ENCODE results near the gene NFE2L2. TPM values are rescaled to one million over a fixed set of nuclear protein-coding genes. Genes with fewer than 3 reads are reported as not detected.

Gene NFE2L2
- total and polyA plus RNA-seq, 2 experiments from 2014 or later = 77.4 to 123 TPM

DNA sequence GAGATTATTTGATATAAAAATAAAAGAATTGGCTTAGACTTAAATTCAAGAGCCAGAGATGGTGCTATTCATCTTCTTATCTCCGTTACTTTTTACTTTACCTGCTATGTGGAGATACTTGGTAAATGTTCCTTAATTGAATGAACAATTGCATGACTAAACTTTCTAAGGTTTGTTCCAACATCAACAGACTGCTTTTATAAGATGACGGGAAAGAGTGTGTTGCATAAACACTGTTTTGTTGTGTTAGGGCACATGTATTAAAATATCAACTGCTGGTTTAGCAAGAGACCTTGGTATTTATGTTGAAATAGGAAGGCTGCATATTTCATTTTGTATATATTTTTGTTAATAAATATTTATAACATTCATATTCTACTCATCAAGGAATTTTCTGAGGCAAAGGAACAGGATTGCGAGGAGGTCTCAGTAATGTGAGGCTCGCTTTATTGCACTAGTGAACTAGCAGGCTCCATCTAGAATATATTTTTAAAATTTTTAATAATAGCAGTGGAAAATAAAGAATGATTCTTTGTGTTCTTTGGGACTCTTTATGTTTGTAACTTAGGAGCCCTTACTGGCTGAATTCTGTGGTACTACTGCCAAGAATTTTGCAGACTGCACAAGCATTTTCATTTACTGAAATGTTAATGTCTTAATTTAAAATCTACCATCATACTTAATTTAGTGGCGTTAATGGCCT lies 10.7 kb upstream of the NFE2L2 start:
- TF ChIP-seq EZH2phosphoT487 (IDR thresholded peaks at IDR 0.05; ENCODE audit: insufficient read depth, low read depth) (no peak), EZH2 (IDR thresholded peaks at IDR 0.05; ENCODE audit: insufficient read depth, poor library complexity, severe bottlenecking) (no peak)
- 30 to 39% methylated on average over 5 of the region's 5 CpGs for WGBS, 2 experiments (ENCODE audit: low coverage in 1 of 2, low lambda C conversion rate in 2 of 2, missing lambda C conversion rate in 2 of 2)
- Histone ChIP-seq H3K4me1 (ENCODE audit: insufficient read depth) (peaks cover 27% of the 10 kb centered on the region), H3K4me2 (ENCODE audit: unreplicated experiment) (peak overlapping the region; percentile 72), H3K9me2 (ENCODE audit: insufficient read depth) (no peaks in the 10 kb centered on the region), H3K79me2 (ENCODE audit: insufficient read depth) (no peaks in the 10 kb centered on the region), H3K36me3 (ENCODE audit: low read depth) (no peaks in the 10 kb centered on the region), H3K9ac (peak overlapping the region; percentile 16; the same call in 1 of the 2 replicates), H3K27ac (peak overlapping the region; percentile 60), H3K27me3 (replicated peaks; ENCODE audit: insufficient read depth) (no peaks in the 10 kb centered on the region), H2AFZ (no peak overlapping the region), H3K4me3 (no peak overlapping the region), H3F3A (ENCODE audit: insufficient read depth) (peaks cover 24% of the 10 kb centered on the region), H3K9me3 (ENCODE audit: low read depth) (no peaks in the 10 kb centered on the region), H4K20me1 (ENCODE audit: insufficient read depth) (no peaks in the 10 kb centered on the region)
- in situ Hi-C loops (cut with MboI) = no loop called here
- peak; percentile 89 for DNase-seq

DNA sequence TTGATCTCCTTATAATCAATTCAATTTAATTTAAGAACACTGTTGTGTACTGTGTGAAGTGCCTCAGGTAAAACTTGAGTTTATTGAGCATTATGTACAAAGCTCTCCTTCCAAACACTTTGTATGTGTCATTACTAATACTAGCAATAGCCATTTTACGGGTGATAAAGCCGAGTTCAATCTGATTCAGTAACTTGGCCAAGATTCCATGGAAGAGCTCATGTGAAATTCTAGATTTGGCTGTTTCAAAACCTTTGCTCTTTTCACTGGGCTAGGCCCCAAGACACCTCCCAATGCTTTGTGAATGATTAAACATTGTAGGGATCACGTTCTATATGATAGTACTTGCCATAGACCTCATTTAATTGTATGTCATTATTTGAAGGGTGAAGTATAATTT lies 8.9 kb upstream of the NFE2L2 start:
- Histone ChIP-seq H3K9me2 (ENCODE audit: insufficient read depth) (no peaks in the 10 kb centered on the region), H3K9ac (no peak overlapping the region), H3K27ac (peak overlapping the region; percentile 6), H3K4me3 (0 out of 2 replicates have a peak overlapping the region, but pooled peaks have one; percentile 0), H4K20me1 (ENCODE audit: insufficient read depth) (no peaks in the 10 kb centered on the region), H2AFZ (peak overlapping the region; percentile 40), H3K9me3 (ENCODE audit: low read depth) (no peaks in the 10 kb centered on the region), H3K4me2 (ENCODE audit: unreplicated experiment) (peak overlapping the region; percentile 21), H3F3A (ENCODE audit: insufficient read depth) (peaks cover 24% of the 10 kb centered on the region), H3K79me2 (ENCODE audit: insufficient read depth) (no peaks in the 10 kb centered on the region), H3K4me1 (ENCODE audit: insufficient read depth) (peaks cover 27% of the 10 kb centered on the region), H3K36me3 (ENCODE audit: low read depth) (no peaks in the 10 kb centered on the region), H3K27me3 (replicated peaks; ENCODE audit: insufficient read depth) (no peaks in the 10 kb centered on the region)
- in situ Hi-C loops (cut with MboI) = no loop called here
- TF ChIP-seq EZH2phosphoT487 (IDR thresholded peaks at IDR 0.05; ENCODE audit: insufficient read depth, low read depth) = no peak
- TF ChIP-seq EZH2 (IDR thresholded peaks at IDR 0.05; ENCODE audit: insufficient read depth, poor library complexity, severe bottlenecking) = no peak
- WGBS, 2 experiments (ENCODE audit: low coverage in 1 of 2, low lambda C conversion rate in 2 of 2, missing lambda C conversion rate in 2 of 2) = 7 to 11% methylated on average over 3 of the region's 3 CpGs
- peak; percentile 76 for DNase-seq

DNA sequence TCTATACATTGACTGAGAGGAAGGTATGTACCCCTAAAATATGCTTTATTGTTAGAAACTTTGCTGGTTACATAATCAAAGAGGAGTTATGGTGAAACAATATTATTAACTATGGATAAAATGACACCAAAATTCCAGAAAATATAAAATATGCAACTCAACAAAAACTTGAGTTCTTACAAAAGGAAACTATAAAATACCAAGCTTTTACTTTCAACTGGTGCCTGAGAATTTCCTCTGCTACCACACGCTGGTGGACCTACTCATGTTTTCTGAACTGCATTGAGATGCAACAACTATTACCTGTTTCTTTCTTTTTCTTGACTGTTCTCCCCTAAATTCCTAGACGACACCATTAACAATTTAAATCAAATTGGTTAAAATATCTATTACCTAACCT lies 8.2 kb upstream of the NFE2L2 start:
- peaks cover 27% of the 10 kb centered on the region for H3K4me1 ChIP-seq (ENCODE audit: insufficient read depth)
- H2AFZ ChIP-seq = no peak overlapping the region
- no peaks in the 10 kb centered on the region for H3K27me3 ChIP-seq (replicated peaks; ENCODE audit: insufficient read depth)
- H3K9me3 ChIP-seq (ENCODE audit: low read depth) = no peaks in the 10 kb centered on the region
- 96 to 100% methylated on average over 2 of the region's 2 CpGs for WGBS, 2 experiments (ENCODE audit: low coverage in 1 of 2, low lambda C conversion rate in 2 of 2, missing lambda C conversion rate in 2 of 2)
- no peak overlapping the region for H3K4me3 ChIP-seq
- H3K9ac ChIP-seq = no peak overlapping the region
- no peak overlapping the region for H3K27ac ChIP-seq
- H4K20me1 ChIP-seq (ENCODE audit: insufficient read depth) = no peaks in the 10 kb centered on the region
- H3F3A ChIP-seq (ENCODE audit: insufficient read depth) = peaks cover 24% of the 10 kb centered on the region
- no peak for DNase-seq
- H3K79me2 ChIP-seq (ENCODE audit: insufficient read depth) = no peaks in the 10 kb centered on the region
- H3K4me2 ChIP-seq (ENCODE audit: unreplicated experiment) = peak overlapping the region; percentile 21
- H3K9me2 ChIP-seq (ENCODE audit: insufficient read depth) = no peaks in the 10 kb centered on the region
- no peaks in the 10 kb centered on the region for H3K36me3 ChIP-seq (ENCODE audit: low read depth)
- TF ChIP-seq EZH2 (IDR thresholded peaks at IDR 0.05; ENCODE audit: insufficient read depth, poor library complexity, severe bottlenecking) = no peak
- no peak for TF ChIP-seq EZH2phosphoT487 (IDR thresholded peaks at IDR 0.05; ENCODE audit: insufficient read depth, low read depth)
- in situ Hi-C loops (cut with MboI) = no loop called here

DNA sequence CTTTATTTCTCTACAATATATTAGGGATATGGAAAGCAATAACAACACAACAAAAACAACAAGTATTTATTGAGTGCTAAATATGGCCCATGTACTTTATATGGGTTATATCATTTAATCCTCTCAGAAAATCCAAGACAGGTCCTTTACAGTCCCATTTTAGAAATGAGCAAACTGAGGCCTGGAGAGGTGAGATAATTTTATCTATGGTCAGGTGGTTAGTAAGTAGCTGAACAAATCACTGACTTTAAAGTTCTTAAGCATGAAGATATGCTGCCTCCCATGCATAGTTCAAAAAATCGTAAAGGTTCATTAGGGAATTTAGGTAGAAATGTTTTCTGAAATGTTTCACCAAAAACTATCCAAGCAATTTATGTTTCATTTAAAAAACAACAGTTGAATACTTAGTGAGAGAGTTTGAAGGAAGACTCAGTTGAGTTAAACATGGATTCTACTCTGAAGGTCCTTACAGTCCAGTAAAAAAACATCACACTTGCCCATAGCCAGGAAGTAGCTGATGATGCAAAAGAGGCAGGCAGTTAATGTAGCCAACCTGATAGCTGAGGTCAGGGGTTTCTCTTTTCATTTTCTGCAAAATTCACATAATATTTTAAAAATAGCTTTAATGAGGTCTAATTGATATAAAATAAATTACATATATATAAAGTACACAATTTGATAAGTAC lies 7.6 kb upstream of the NFE2L2 start:
- H3K4me3 ChIP-seq = no peak overlapping the region
- 100% methylated on average over 1 of the region's 1 CpG for WGBS, 2 experiments (ENCODE audit: low coverage in 1 of 2, low lambda C conversion rate in 2 of 2, missing lambda C conversion rate in 2 of 2)

More for the DNA sequence above, 7.6 kb upstream of the NFE2L2 start:
- H3K79me2 ChIP-seq (ENCODE audit: insufficient read depth) = no peaks in the 10 kb centered on the region
- no peaks in the 10 kb centered on the region for H3K36me3 ChIP-seq (ENCODE audit: low read depth)
- H3F3A ChIP-seq (ENCODE audit: insufficient read depth) = peaks cover 24% of the 10 kb centered on the region
- no peak for TF ChIP-seq EZH2 (IDR thresholded peaks at IDR 0.05; ENCODE audit: insufficient read depth, poor library complexity, severe bottlenecking)
- no peak for TF ChIP-seq EZH2phosphoT487 (IDR thresholded peaks at IDR 0.05; ENCODE audit: insufficient read depth, low read depth)
- H3K9me2 ChIP-seq (ENCODE audit: insufficient read depth) = no peaks in the 10 kb centered on the region
- no peak overlapping the region for H3K4me2 ChIP-seq (ENCODE audit: unreplicated experiment)
- no peaks in the 10 kb centered on the region for H3K27me3 ChIP-seq (replicated peaks; ENCODE audit: insufficient read depth)
- H3K27ac ChIP-seq = no peak overlapping the region
- in situ Hi-C loops (cut with MboI) = no loop called here
- DNase-seq = no peak
- peaks cover 27% of the 10 kb centered on the region for H3K4me1 ChIP-seq (ENCODE audit: insufficient read depth)
- H3K9me3 ChIP-seq (ENCODE audit: low read depth) = no peaks in the 10 kb centered on the region
- H3K9ac ChIP-seq = no peak overlapping the region
- H4K20me1 ChIP-seq (ENCODE audit: insufficient read depth) = no peaks in the 10 kb centered on the region
- no peak overlapping the region for H2AFZ ChIP-seq
